H9 (cell line): ENCODE measurements around the gene MAST4. TPM values are rescaled to one million over a fixed set of nuclear protein-coding genes. Genes with fewer than 3 reads are reported as not detected.

Source experiments
- DNase-seq: peaks from one replicate; pipeline ENCODE4 v3.0.0-alpha.2; 2017
- H2AFZ ChIP-seq: one replicate; pipeline ENCODE4 v1.6.1; 2013; ENCODE audit warnings: mild to moderate bottlenecking, low read length, control low read depth, moderate library complexity
- H2AK5ac ChIP-seq: 2 replicates; pipeline ENCODE4 v1.6.1; 2013; ENCODE audit warnings: low read length, control low read depth, mixed read lengths; ENCODE audit not compliant: insufficient read length
- H2BK120ac ChIP-seq: one replicate; pipeline ENCODE4 v1.6.1; 2013; ENCODE audit warnings: low read depth, mild to moderate bottlenecking, low read length, control low read depth, inconsistent platforms; ENCODE audit not compliant: poor library complexity, severe bottlenecking
- H2BK12ac ChIP-seq: 2 replicates; pipeline ENCODE4 v1.6.1; 2013; ENCODE audit warnings: low read length, control low read depth, mixed read lengths, low read depth; ENCODE audit not compliant: insufficient read length
- H2BK15ac ChIP-seq: 2 replicates; pipeline ENCODE4 v1.6.1; 2013; ENCODE audit warnings: low read depth, low read length, control low read depth
- H2BK20ac ChIP-seq: one replicate; pipeline ENCODE4 v1.6.1; 2013; ENCODE audit warnings: low read depth, mild to moderate bottlenecking, low read length, control low read depth, inconsistent platforms; ENCODE audit not compliant: poor library complexity, severe bottlenecking
- H2BK5ac ChIP-seq: 2 replicates; pipeline ENCODE4 v1.6.1; 2013; ENCODE audit warnings: low read length, control low read depth, mixed read lengths; ENCODE audit not compliant: insufficient read length
- H3K14ac ChIP-seq: 2 replicates; pipeline ENCODE4 v1.6.1; 2013; ENCODE audit warnings: low read length, control low read depth; ENCODE audit not compliant: insufficient read depth
- H3K18ac ChIP-seq: 2 replicates; pipeline ENCODE4 v1.6.1; 2013; ENCODE audit warnings: low read depth, mild to moderate bottlenecking, mixed read lengths, low read length, control low read depth; ENCODE audit not compliant: insufficient read length
- H3K23ac ChIP-seq: 2 replicates; pipeline ENCODE4 v1.6.1; 2013; ENCODE audit warnings: low read length, control low read depth, mixed read lengths, low read depth; ENCODE audit not compliant: insufficient read length
- H3K23me2 ChIP-seq: 2 replicates; pipeline ENCODE4 v1.6.1; 2013; ENCODE audit warnings: low read depth, mild to moderate bottlenecking, mixed read lengths, low read length, control low read depth; ENCODE audit not compliant: insufficient read length, poor library complexity, severe bottlenecking
- H3K27ac ChIP-seq: 2 replicates; pipeline ENCODE4 v1.5.1; 2013; ENCODE audit warnings: low read length, control low read depth, mixed read lengths, low read depth; ENCODE audit not compliant: insufficient read length
- H3K27me3 ChIP-seq: 2 replicates; pipeline ENCODE4 v1.6.1; 2013; ENCODE audit warnings: low read length, control low read depth, inconsistent platforms; ENCODE audit not compliant: insufficient read depth
- H3K4ac ChIP-seq: 2 replicates; pipeline ENCODE4 v1.6.1; 2013; ENCODE audit warnings: low read depth, mild to moderate bottlenecking, control low read depth, inconsistent platforms, low read length, moderate library complexity
- H3K4me1 ChIP-seq: 2 replicates; pipeline ENCODE4 v1.6.1; 2013; ENCODE audit warnings: low read length, control low read depth, inconsistent platforms; ENCODE audit not compliant: insufficient read depth
- H3K4me2 ChIP-seq: 2 replicates; pipeline ENCODE4 v1.6.1; 2013; ENCODE audit warnings: low read length, control low read depth, mixed read lengths; ENCODE audit not compliant: insufficient read length, insufficient read depth
- H3K56ac ChIP-seq: 2 replicates; pipeline ENCODE4 v1.6.1; 2013; ENCODE audit warnings: low read depth, mild to moderate bottlenecking, mixed read lengths, low read length, control low read depth; ENCODE audit not compliant: insufficient read length
- H3K79me1 ChIP-seq: 2 replicates; pipeline ENCODE4 v1.6.1; 2013; ENCODE audit warnings: low read depth, mild to moderate bottlenecking, moderate library complexity, low read length, control low read depth, inconsistent platforms; ENCODE audit not compliant: insufficient read depth, poor library complexity, severe bottlenecking
- H3K79me2 ChIP-seq: 2 replicates; pipeline ENCODE4 v1.6.1; 2013; ENCODE audit warnings: low read length, control low read depth, inconsistent platforms; ENCODE audit not compliant: insufficient read depth
- H3K9ac ChIP-seq: 2 replicates; pipeline ENCODE4 v1.6.1; 2013; ENCODE audit warnings: low read length, control low read depth, mixed read lengths; ENCODE audit not compliant: insufficient read length; ENCODE audit errors: extremely low read depth
- H3K9me3 ChIP-seq: one replicate; pipeline ENCODE4 v1.6.1; 2013; ENCODE audit warnings: low read depth, low read length, inconsistent platforms; ENCODE audit not compliant: control insufficient read depth
- H3T11ph ChIP-seq: one replicate; pipeline ENCODE4 v1.6.1; 2013; ENCODE audit warnings: mild to moderate bottlenecking, low read length, control low read depth, inconsistent platforms
- H4K20me1 ChIP-seq: one replicate; pipeline ENCODE4 v1.6.1; 2013; ENCODE audit not compliant: control insufficient read depth, insufficient read length, insufficient read depth
- H4K5ac ChIP-seq: 2 replicates; pipeline ENCODE4 v1.6.1; 2013; ENCODE audit warnings: low read depth, mild to moderate bottlenecking, mixed read lengths, low read length, control low read depth; ENCODE audit not compliant: insufficient read length
- H4K8ac ChIP-seq: replicated peaks from 2 replicates; pipeline ENCODE4 v1.6.1; 2013; ENCODE audit warnings: low read length, control low read depth, mixed read lengths, low read depth; ENCODE audit not compliant: insufficient read length
- H4K91ac ChIP-seq: 2 replicates; pipeline ENCODE4 v1.6.1; 2013; ENCODE audit warnings: low read depth, mild to moderate bottlenecking, moderate library complexity, mixed read lengths, low read length, control low read depth; ENCODE audit not compliant: insufficient read length
- H3K27ac Mint-ChIP-seq, 3 experiments: 2 replicates in 2 of 3; 3 replicates in 1 of 3; pipeline ENCODE4 v1.8.0; 2020 to 2021; ENCODE audit warnings: mixed read lengths in 3 of 3, mild to moderate bottlenecking in 1 of 3, moderate library complexity in 1 of 3
- H3K27me3 Mint-ChIP-seq: 2 replicates; pipeline ENCODE4 v1.8.0; 2021; ENCODE audit warnings: low read depth, mild to moderate bottlenecking, moderate library complexity, mixed read lengths
- H3K36me3 Mint-ChIP-seq, 3 experiments: 2 replicates in 2 of 3; 3 replicates in 1 of 3; pipeline ENCODE4 v1.8.0; 2020 to 2021; ENCODE audit warnings: low read depth in 3 of 3, mixed read lengths in 3 of 3; ENCODE audit not compliant: insufficient read depth in 1 of 3
- H3K4me1 Mint-ChIP-seq, 2 experiments: 2 replicates each; pipeline ENCODE4 v1.8.0; 2020; ENCODE audit warnings: mixed read lengths in 2 of 2
- H3K4me3 Mint-ChIP-seq, 2 experiments: 2 replicates in 1 of 2; 3 replicates in 1 of 2; pipeline ENCODE4 v1.8.0; 2020 to 2021; ENCODE audit warnings: mild to moderate bottlenecking in 2 of 2, mixed read lengths in 2 of 2, moderate library complexity in 1 of 2
- H3K9me3 Mint-ChIP-seq, 2 experiments: 2 replicates in 1 of 2; 3 replicates in 1 of 2; pipeline ENCODE4 v1.8.0; 2020; ENCODE audit warnings: mild to moderate bottlenecking in 2 of 2, mixed read lengths in 2 of 2, moderate library complexity in 1 of 2
- CTCF ChIP-seq: fragments of 200-600 bp; sonication (generic); conservative IDR thresholded peaks from 3 replicates; pipeline ENCODE4 v1.8.0; 2021; ENCODE audit warnings: antibody characterized with exemption, mild to moderate bottlenecking
- WGBS: extraction: QIAGEN DNeasy Blood & Tissue Kit; methylation state at CpG from one replicate; pipeline ENCODE4 v1.1.7; 2013; ENCODE audit warnings: missing lambda C conversion rate, low lambda C conversion rate, mixed read lengths; ENCODE audit not compliant: insufficient read length; ENCODE audit errors: extremely low coverage; 5-methylcytosine and 5-hydroxymethylcytosine counted together
- total RNA-seq: library from RNA; stranded (reverse); gene quantifications from 2 replicates; pipeline ENCODE4 v1.2.1, GENCODE V29; 2021

MAST4 gene
- total RNA-seq, 1 experiment from 2014 or later, result 3.7 TPM

DNA sequence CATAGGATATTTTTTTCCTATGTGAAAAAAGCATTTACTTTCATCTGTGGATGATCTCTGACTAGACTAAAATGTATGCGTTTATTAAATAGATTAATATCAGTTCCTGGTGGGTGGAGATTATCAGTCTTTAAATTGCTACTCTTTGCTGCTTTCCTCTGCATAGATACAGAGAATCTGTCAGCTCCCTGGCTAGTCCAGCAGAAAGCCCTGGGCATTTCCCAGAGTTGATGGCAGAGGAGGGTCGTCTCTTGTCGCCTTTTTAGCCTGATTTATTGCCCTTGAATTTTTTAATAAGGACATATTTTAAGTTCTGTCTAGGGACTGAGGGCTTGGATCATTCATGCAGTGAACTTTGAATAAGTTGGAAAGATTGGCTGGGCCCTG is 434.9 kb downstream of the MAST4 start:
- H3K4ac ChIP-seq, result no peak overlapping the region
- Mint-ChIP-seq H3K36me3 (no peaks in the 10 kb centered on the region), H3K9me3 (no peaks in the 10 kb centered on the region), H3K4me1 (peaks cover 12 to 17% of the 10 kb centered on the region in 2 experiments), H3K27ac (peak overlapping the region in 1 of 3 experiments; percentile 12; a peak in 1 of 7 replicates), H3K4me3 (no peak overlapping the region), H3K27me3 (no peaks in the 10 kb centered on the region)
- no peaks in the 10 kb centered on the region for H3K79me1 ChIP-seq
- no peak overlapping the region for H2AK5ac ChIP-seq
- H2BK15ac ChIP-seq, result no peak overlapping the region
- DNase-seq, result no peak
- H4K20me1 ChIP-seq, result no peaks in the 10 kb centered on the region
- no peak overlapping the region for H3T11ph ChIP-seq
- H3K56ac ChIP-seq, result no peak overlapping the region
- no peaks in the 10 kb centered on the region for H3K23me2 ChIP-seq
- H3K23ac ChIP-seq, result no peak overlapping the region
- no peaks in the 10 kb centered on the region for H3K9me3 ChIP-seq
- H3K79me2 ChIP-seq, result peaks cover 2% of the 10 kb centered on the region; the same call in 1 of the 2 replicates
- H2BK12ac ChIP-seq, result no peak overlapping the region
- WGBS, result no CpG with 5 or more reads among the region's 3 CpGs
- H4K91ac ChIP-seq, result no peak overlapping the region
- no peak overlapping the region for H3K9ac ChIP-seq
- no peak for TF ChIP-seq CTCF
- peaks cover 4% of the 10 kb centered on the region; the same call in 1 of the 2 replicates for H3K4me1 ChIP-seq
- H3K18ac ChIP-seq, result no peak overlapping the region
- H4K5ac ChIP-seq, result no peak overlapping the region
- no peak overlapping the region for H3K27ac ChIP-seq
- no peak overlapping the region for H2BK120ac ChIP-seq
- no peak overlapping the region for H2AFZ ChIP-seq
- H2BK5ac ChIP-seq, result no peak overlapping the region
- no peak overlapping the region for H3K4me2 ChIP-seq
- H3K27me3 ChIP-seq, result no peaks in the 10 kb centered on the region; the same call in 1 of the 2 replicates
- no peak overlapping the region for H4K8ac ChIP-seq
- no peak overlapping the region for H2BK20ac ChIP-seq
- H3K14ac ChIP-seq, result no peak overlapping the region
